K562 (cell line): ENCODE data around the gene DAD1. TPM values are rescaled to one million over a fixed set of nuclear protein-coding genes. Genes with fewer than 3 reads are reported as not detected.

Source experiments
- C11orf30 ChIP-seq: fragments of 450-650 bp; IDR thresholded peaks from 2 replicates; pipeline ENCODE4 v1.6.1; 2016; ENCODE audit warnings: low read depth, mild to moderate bottlenecking
- CBX2 ChIP-seq: fragments of 200-600 bp; sonication (generic); IDR thresholded peaks from one replicate; pipeline ENCODE4 v1.6.1; 2012; ENCODE audit warnings: mild to moderate bottlenecking, low read length, inconsistent platforms; ENCODE audit not compliant: insufficient read depth, poor library complexity, severe bottlenecking
- CCNT2 ChIP-seq: IDR thresholded peaks from 2 replicates; pipeline ENCODE4 v1.6.1; 2011; ENCODE audit warnings: borderline replicate concordance, low read depth, mild to moderate bottlenecking, moderate library complexity, mixed read lengths, low read length; ENCODE audit not compliant: insufficient read length; ENCODE audit errors: extremely low read depth
- DIDO1 ChIP-seq: fragments of 450-650 bp; IDR thresholded peaks from 2 replicates; pipeline ENCODE4 v1.6.1; 2016; ENCODE audit warnings: low read depth, missing biosample characterization, missing genetic modification characterization
- FOXK2 ChIP-seq, 2 experiments: fragments of 450-650 bp; IDR thresholded peaks in 1 of 2; conservative IDR thresholded peaks in 1 of 2; 2 replicates each; pipeline ENCODE4 v1.6.1; 2016; ENCODE audit warnings: low read depth in 2 of 2, mild to moderate bottlenecking in 1 of 2
- GMEB1 ChIP-seq: fragments of 250-450 bp; sonication (Bioruptor Pico); IDR thresholded peaks from 2 replicates; pipeline ENCODE4 v1.4.0; 2020; ENCODE audit warnings: mild to moderate bottlenecking
- HNRNPL ChIP-seq: fragments of 200-400 bp; formaldehyde crosslinking; IDR thresholded peaks from 2 replicates; pipeline ENCODE4 v1.6.1; 2017; ENCODE audit warnings: low read depth, mild to moderate bottlenecking, low read length
- JUND ChIP-seq, 2 experiments: IDR thresholded peaks; 2 replicates in 1 of 2; 3 replicates in 1 of 2; pipeline ENCODE4 v1.6.1; 2011; ENCODE audit warnings: borderline replicate concordance in 2 of 2, low read depth in 2 of 2, low read length in 2 of 2, improper control_type of control experiment in 1 of 2, missing biosample characterization in 1 of 2, missing genetic modification characterization in 1 of 2, missing genetic modification reagents in 1 of 2
- MYC ChIP-seq, 2 experiments: fragments of 250-450 bp in 1 of 2; sonication (Bioruptor Pico) in 1 of 2; IDR thresholded peaks; 2 replicates each; pipeline versions ENCODE4 v1.5.1 to v1.6.1; 2012 to 2021; ENCODE audit warnings: low read depth in 2 of 2, borderline replicate concordance in 1 of 2, improper control_type of control experiment in 1 of 2, low read length in 1 of 2, mild to moderate bottlenecking in 1 of 2, moderate library complexity in 1 of 2
- NR2C2 ChIP-seq, 2 experiments: fragments of 200-800 bp in 1 of 2; sonication (Bioruptor generic) in 1 of 2; sonication (generic) in 1 of 2; formaldehyde crosslinking in 1 of 2; IDR thresholded peaks; 2 replicates each; pipeline versions ENCODE4 v1.6.1 to v1.8.0; 2016 to 2022; ENCODE audit warnings: mild to moderate bottlenecking in 1 of 2, missing compliant biosample characterization in 1 of 2, missing genetic modification characterization in 1 of 2, missing genetic modification reagents in 1 of 2
- RBFOX2 ChIP-seq: fragments of 200-400 bp; formaldehyde crosslinking; IDR thresholded peaks from 2 replicates; pipeline ENCODE4 v1.6.1; 2017; ENCODE audit warnings: low read depth, mild to moderate bottlenecking, low read length, moderate library complexity
- SP1 ChIP-seq: sonication (generic); formaldehyde crosslinking; IDR thresholded peaks from 2 replicates; pipeline ENCODE4 v1.8.1; 2022; ENCODE audit warnings: mild to moderate bottlenecking, missing genetic modification reagents
- TFAP4 ChIP-seq: sonication (generic); formaldehyde crosslinking; IDR thresholded peaks from 2 replicates; pipeline ENCODE4 v1.8.0; 2022; ENCODE audit warnings: missing genetic modification reagents, mild to moderate bottlenecking, moderate library complexity, borderline replicate concordance
- YY1 ChIP-seq, 3 experiments: IDR thresholded peaks; 2 replicates each; pipeline ENCODE4 v1.6.1; 2011; ENCODE audit warnings: low read length in 2 of 3, mild to moderate bottlenecking in 2 of 3, moderate library complexity in 2 of 3, borderline replicate concordance in 1 of 3, control low read depth in 1 of 3, low read depth in 1 of 3; ENCODE audit not compliant: insufficient read depth in 3 of 3, insufficient replicate concordance in 2 of 3, control insufficient read depth in 1 of 3, insufficient read length in 1 of 3; ENCODE audit errors: extremely low read depth in 1 of 3
- ZBTB2 ChIP-seq: fragments of 450-650 bp; IDR thresholded peaks from 2 replicates; pipeline ENCODE4 v1.6.1; 2016; ENCODE audit warnings: antibody characterized with exemption
- ZC3H4 ChIP-seq: sonication (generic); formaldehyde crosslinking; IDR thresholded peaks from 2 replicates; pipeline ENCODE4 v1.9.0; 2021; ENCODE audit warnings: missing genetic modification reagents, borderline replicate concordance
- ZKSCAN1 ChIP-seq: fragments of 150-350 bp; IDR thresholded peaks from 2 replicates; pipeline ENCODE4 v1.6.1; 2016; ENCODE audit warnings: low read depth, low read length
- ZNF253 ChIP-seq: fragments of 250-450 bp; sonication (Bioruptor Pico); conservative IDR thresholded peaks from 2 replicates; pipeline ENCODE4 v1.6.1; 2021; ENCODE audit warnings: mild to moderate bottlenecking
- ZNF780A ChIP-seq: fragments of 250-450 bp; sonication (Bioruptor Pico); IDR thresholded peaks from 2 replicates; pipeline ENCODE4 v1.5.0; 2021; ENCODE audit warnings: mild to moderate bottlenecking
- polyA plus RNA-seq, 8 experiments: library from polyadenylated mRNA; depleted of rRNA in 4 of 8; stranded (reverse) in 5 of 8; unstranded in 3 of 8; fragments of >200 nt; fragmentation: Nextera tagmentation in 2 of 8; fragmentation: Illumina TruSeq in 1 of 8; extraction: Ambion mirVana in 2 of 8; extraction: Trizol in 1 of 8; gene quantifications; 2 replicates each; pipeline versions ENCODE4 v1.2.1 to v1.2.3, GENCODE V29; 2011 to 2014; ENCODE audit warnings: inconsistent platforms in 1 of 8, missing spikeins in 1 of 8
- total RNA-seq, 7 experiments: library from RNA; depleted of rRNA in 6 of 7; stranded (reverse); fragments of >200 nt in 6 of 7; fragmentation: Illumina TruSeq in 2 of 7; extraction: Trizol in 2 of 7; gene quantifications; 2 replicates each; pipeline versions ENCODE4 v1.2.1 to v1.2.3, GENCODE V29; 2011 to 2021; ENCODE audit warnings: low replicate concordance in 1 of 7

Gene DAD1
- total and polyA plus RNA-seq, 9 of the 15 experiments (the other 6 are each of a cell fraction or from before 2014, with no cell fraction given) = 104 to 617 (median 222) TPM

- TF ChIP-seq NR2C2 (CRISPR knock-in tag; IDR thresholded peaks at IDR 0.05) (no peak; the same call in 1 of the 2 replicates), NR2C2 (tag; IDR thresholded peaks at IDR 0.05) (peak; percentile 45; the same call in 1 of the 2 replicates), ZNF780A (CRISPR knock-in tag) (no peak), HNRNPL (no peak), ZNF253 (CRISPR knock-in tag) (no peak), ZKSCAN1 (no peak), ZBTB2 (no peak), RBFOX2 (peak; percentile 56; the same call in 1 of the 2 replicates), CBX2 (no peak), FOXK2 (conservative IDR thresholded peaks at IDR 0.05 in 1 of 2, IDR thresholded peaks at IDR 0.05 in 1 of 2; ENCODE audit: low read depth in 2 of 2) (no peak), MYC (IDR thresholded peaks at IDR 0.05; ENCODE audit: low read depth, low read length) (0 out of 2 replicates have a peak, but pooled peaks have one; percentile 18), MYC (CRISPR knock-in tag; IDR thresholded peaks at IDR 0.05; ENCODE audit: borderline replicate concordance, low read depth) (no peak), C11orf30 (no peak), ZC3H4 (CRISPR knock-in tag) (no peak), JUND (IDR thresholded peaks at IDR 0.05; ENCODE audit: borderline replicate concordance, low read depth, low read length) (peak; percentile 69), JUND (tag; IDR thresholded peaks at IDR 0.05; ENCODE audit: borderline replicate concordance, low read depth, low read length) (no peak), SP1 (CRISPR knock-in tag) (no peak), DIDO1 (tag) (no peak), CCNT2 (peak; percentile 17), TFAP4 (CRISPR knock-in tag) (no peak), YY1 (IDR thresholded peaks at IDR 0.05; ENCODE audit: borderline replicate concordance in 1 of 3, control insufficient read depth in 1 of 3, extremely low read depth in 1 of 3, insufficient read depth in 3 of 3, insufficient read length in 1 of 3, insufficient replicate concordance in 2 of 3, low read depth in 1 of 3, low read length in 2 of 3) (no peak), GMEB1 (CRISPR knock-in tag) (no peak)
These were observed 32.7 kb downstream of the DAD1 start (continued) for GRCh38 chr14:22556021-22556989.
